Thoracic aorta (tissue), 2 donors: ENCODE data around the gene SPINT3. TPM values are rescaled to one million over a fixed set of nuclear protein-coding genes. Genes with fewer than 3 reads are reported as not detected.
A peak's percentile ranks its signal among the peaks of the same experiment; 100 is the strongest.
"Not testable (repeated sequence)": the region's sequence is repeated elsewhere in the genome, so short reads cannot be mapped to it uniquely, and the experiment has no call there.

Experiments used
- ATAC-seq: fragments of 150-250 bp; one replicate; pipeline ENCODE4 v1.8.0; 2017; ENCODE audit warnings: low read depth; ENCODE audit not compliant: insufficient number of reproducible peaks, low FRiP score
- DNase-seq: peaks from one replicate; pipeline ENCODE4 v3.0.0-alpha.2; 2020; ENCODE audit warnings: low spot score
- H3K27ac ChIP-seq, 2 donors: fragments of 200-600 bp; sonication (generic); 1 replicate in 1 of 2; 2 replicates in 1 of 2; pipeline ENCODE4 v1.5.1; 2016; ENCODE audit warnings: mild to moderate bottlenecking in 2 of 2, moderate library complexity in 2 of 2
- H3K27me3 ChIP-seq: fragments of 200-600 bp; sonication (generic); replicated peaks from 2 replicates; pipeline ENCODE4 v1.6.0; 2016; ENCODE audit warnings: mild to moderate bottlenecking; ENCODE audit not compliant: insufficient read depth
- H3K36me3 ChIP-seq: fragments of 200-600 bp; sonication (generic); one replicate; pipeline ENCODE4 v1.5.1; 2016
- H3K4me1 ChIP-seq, 2 donors: fragments of 200-600 bp; sonication (generic); 1 replicate in 1 of 2; 2 replicates in 1 of 2; pipeline versions ENCODE4 v1.5.1 to v1.6.0; 2016; ENCODE audit warnings: low read depth in 2 of 2, mild to moderate bottlenecking in 1 of 2; ENCODE audit not compliant: control insufficient read depth in 1 of 2
- H3K4me3 ChIP-seq: fragments of 200-600 bp; sonication (generic); 2 replicates; pipeline ENCODE4 v1.5.1; 2016; ENCODE audit warnings: mild to moderate bottlenecking
- H3K9me3 ChIP-seq: fragments of 200-600 bp; sonication (generic); 2 replicates; pipeline ENCODE4 v1.5.1; 2016
- CTCF ChIP-seq: fragments of 200-600 bp; sonication (generic); IDR thresholded peaks from one replicate; pipeline ENCODE4 v1.5.1; 2019; ENCODE audit warnings: antibody characterized with exemption
- total RNA-seq, 2 donors: library from RNA; depleted of rRNA; stranded (reverse); fragments of >200 nt; gene quantifications; one replicate each; pipeline versions ENCODE4 v1.1.0 to v1.2.3, GENCODE V29; 2016

SPINT3 gene
- total RNA-seq, 2 donors from 2014 or later: not detected

- no peak for TF ChIP-seq CTCF
- DNase-seq (no peak), ATAC-seq (no peak)
- Histone ChIP-seq H3K27ac (no peak overlapping the region), H3K27me3 (no peaks in the 10 kb centered on the region), H3K9me3 (no peaks in the 10 kb centered on the region), H3K4me1 (no peaks in the 10 kb centered on the region), H3K4me3 (no peak overlapping the region), H3K36me3 (no peaks in the 10 kb centered on the region)
Observed at GRCh38 chr20:45479822-45480221, 35.6 kb downstream of the SPINT3 start.

- not testable (repeated sequence) for ATAC-seq
Observed at GRCh38 chr20:45477530-45478148, 37.8 kb downstream of the SPINT3 start.

GRCh38 chr20:45472286-45472685 is 43.1 kb downstream of the SPINT3 start:
- H3K4me3 ChIP-seq, H3K36me3 ChIP-seq, ATAC-seq, H3K27ac ChIP-seq, DNase-seq, H3K27me3 ChIP-seq, H3K9me3 ChIP-seq: not testable (repeated sequence)
- H3K4me1 ChIP-seq: peaks cover 10 to 15% of the 10 kb centered on the region in 2 donors

More at GRCh38 chr20:45477530-45478148, 37.8 kb downstream of the SPINT3 start:
- not testable (repeated sequence) for H3K4me3 ChIP-seq, DNase-seq, H3K4me1 ChIP-seq, H3K36me3 ChIP-seq, H3K27ac ChIP-seq, H3K9me3 ChIP-seq, H3K27me3 ChIP-seq

GRCh38 chr20:45470937-45471336 is 44.5 kb downstream of the SPINT3 start:
- H3K36me3 ChIP-seq: no peaks in the 10 kb centered on the region
- ATAC-seq (no peak), DNase-seq (no peak)
- H3K4me1 ChIP-seq: peaks cover 10 to 15% of the 10 kb centered on the region in 2 donors
- no peak for TF ChIP-seq CTCF
- H3K4me3 ChIP-seq: peak overlapping the region; percentile 70
- peaks cover 7% of the 10 kb centered on the region for H3K27me3 ChIP-seq
- no peak overlapping the region for H3K27ac ChIP-seq
- no peaks in the 10 kb centered on the region for H3K9me3 ChIP-seq

- Histone ChIP-seq H3K36me3 (no peaks in the 10 kb centered on the region), H3K27me3 (peaks cover 7% of the 10 kb centered on the region), H3K9me3 (no peaks in the 10 kb centered on the region), H3K4me3 (peak overlapping the region; percentile 70), H3K27ac (no peak overlapping the region), H3K4me1 (peaks cover 10 to 15% of the 10 kb centered on the region in 2 donors)
- DNase-seq (no peak), ATAC-seq (peak; percentile 36)
- no peak for TF ChIP-seq CTCF
Observed at GRCh38 chr20:45470262-45470931, 45.0 kb downstream of the SPINT3 start.

GRCh38 chr20:45469336-45470261 is 45.8 kb downstream of the SPINT3 start, which contains the start of gene WFDC2:
Gene WFDC2, plus strand, starts transcription at chr20:45469753. Its CDS starts 29 bp downstream, at chr20:45469782.
- Histone ChIP-seq H3K4me3 (peak within 1 kb of the TSS; percentile 70), H3K27ac (no peak within 1 kb of the TSS), H3K9me3 (no peaks in the 10 kb centered on the region), H3K4me1 (peaks cover 10 to 15% of the 10 kb centered on the region in 2 donors), H3K36me3 (no peaks in the 10 kb centered on the region), H3K27me3 (peaks cover 7% of the 10 kb centered on the region)
- no peak for DNase-seq
- ATAC-seq: no peak
- TF ChIP-seq CTCF: no peak
